ENCODE measurements around the gene GPR173. TPM values are rescaled to one million over a fixed set of nuclear protein-coding genes. Genes with fewer than 3 reads are reported as not detected.

The GPR173 gene
- total and polyA plus RNA-seq, 9 donors = 4.4 to 11.3 (median 8.9) TPM

- Histone ChIP-seq H3K9me3 (replicated peaks; ENCODE audit: control insufficient read depth, low read depth, low read length) (no peaks in the 10 kb centered on the region), H3K27ac (ENCODE audit: low read length) (peak overlapping the region; percentile 57), H3K4me3 (ENCODE audit: low read length) (no peak overlapping the region), H3K4me1 (ENCODE audit: control insufficient read depth, insufficient read depth, low read length) (peaks cover 6% of the 10 kb centered on the region), H3K27me3 (ENCODE audit: control insufficient read depth, insufficient read depth, low read length) (peaks cover 20% of the 10 kb centered on the region), H3K36me3 (ENCODE audit: control insufficient read depth, insufficient read depth, low read length) (peaks cover 6% of the 10 kb centered on the region)
- DNase-seq = no peak
- WGBS (ENCODE audit: insufficient coverage) = 45% methylated on average over 1 of the region's 2 CpGs
Observed at GRCh38 chrX:53115550-53115874, 66.9 kb downstream of the GPR173 start.

DNA sequence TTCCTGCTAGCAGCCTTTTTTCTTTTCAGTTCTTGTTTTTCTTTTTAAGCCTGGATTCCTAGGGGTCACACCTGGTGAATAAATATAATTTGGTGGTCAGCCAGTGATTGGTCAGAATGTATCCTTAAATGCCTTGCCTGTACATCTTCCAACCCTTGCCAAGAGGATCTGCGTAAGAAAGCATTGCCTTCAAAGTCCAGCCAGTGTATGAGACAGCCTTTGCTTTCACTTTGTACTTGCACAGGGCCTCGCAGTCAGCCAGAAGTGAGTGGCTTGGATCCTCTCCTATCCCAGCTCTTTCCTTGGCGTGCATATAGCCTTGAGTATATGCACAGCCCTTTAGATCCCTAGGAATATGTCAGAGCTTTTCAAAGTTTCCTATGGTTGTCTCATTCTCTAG is 67.5 kb downstream of the GPR173 start:
- 45% methylated on average over 2 of the region's 3 CpGs for WGBS (ENCODE audit: insufficient coverage)
- H3K36me3 ChIP-seq (ENCODE audit: control insufficient read depth, insufficient read depth, low read length) = peaks cover 6% of the 10 kb centered on the region
- no peaks in the 10 kb centered on the region for H3K9me3 ChIP-seq (replicated peaks; ENCODE audit: control insufficient read depth, low read depth, low read length)
- H3K27ac ChIP-seq (ENCODE audit: low read length) = peak overlapping the region; percentile 57
- no peak overlapping the region for H3K4me3 ChIP-seq (ENCODE audit: low read length)
- peaks cover 25% of the 10 kb centered on the region for H3K27me3 ChIP-seq (ENCODE audit: control insufficient read depth, insufficient read depth, low read length)
- peak; percentile 87 for DNase-seq
- peaks cover 6% of the 10 kb centered on the region for H3K4me1 ChIP-seq (ENCODE audit: control insufficient read depth, insufficient read depth, low read length)

GRCh38 chrX:53122013-53122412 is 73.4 kb downstream of the GPR173 start:
- no peaks in the 10 kb centered on the region for H3K4me1 ChIP-seq (ENCODE audit: control insufficient read depth, insufficient read depth, low read length)
- H3K27ac ChIP-seq (ENCODE audit: low read length) = no peak overlapping the region
- peaks cover 7% of the 10 kb centered on the region for H3K9me3 ChIP-seq (replicated peaks; ENCODE audit: control insufficient read depth, low read depth, low read length)
- no peaks in the 10 kb centered on the region for H3K36me3 ChIP-seq (ENCODE audit: control insufficient read depth, insufficient read depth, low read length)
- H3K27me3 ChIP-seq (ENCODE audit: control insufficient read depth, insufficient read depth, low read length) = peaks cover 15% of the 10 kb centered on the region
- WGBS (ENCODE audit: insufficient coverage) = no CpG with 5 or more reads among the region's 1 CpG
- H3K4me3 ChIP-seq (ENCODE audit: low read length) = no peak overlapping the region
- peak; percentile 31 for DNase-seq

GRCh38 chrX:53125506-53125905 is 76.9 kb downstream of the GPR173 start:
- no peak overlapping the region for H3K4me3 ChIP-seq (ENCODE audit: low read length)
- no peaks in the 10 kb centered on the region for H3K4me1 ChIP-seq (ENCODE audit: control insufficient read depth, insufficient read depth, low read length)
- H3K9me3 ChIP-seq (replicated peaks; ENCODE audit: control insufficient read depth, low read depth, low read length) = peaks cover 7% of the 10 kb centered on the region
- H3K27me3 ChIP-seq (ENCODE audit: control insufficient read depth, insufficient read depth, low read length) = peaks cover 16% of the 10 kb centered on the region
- DNase-seq = no peak
- H3K27ac ChIP-seq (ENCODE audit: low read length) = no peak overlapping the region
- H3K36me3 ChIP-seq (ENCODE audit: control insufficient read depth, insufficient read depth, low read length) = no peaks in the 10 kb centered on the region

DNA sequence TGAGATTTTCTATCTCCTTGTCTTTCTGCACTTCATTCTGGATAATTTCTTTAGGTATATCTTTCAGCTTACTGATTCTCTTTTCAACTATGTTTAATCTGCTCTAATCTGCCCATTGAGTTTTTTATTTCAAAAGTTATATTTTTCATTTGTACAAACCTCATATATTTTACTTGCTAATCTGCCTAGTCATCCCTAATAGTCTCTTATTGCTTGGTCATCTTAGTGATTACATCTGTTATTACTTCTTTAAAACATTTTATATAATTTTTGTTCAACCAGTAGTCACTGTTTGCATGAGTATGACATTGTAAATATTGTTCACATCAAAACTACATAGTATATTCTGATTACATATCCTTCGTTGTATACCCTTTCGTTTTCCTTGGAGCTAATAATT is 77.8 kb downstream of the GPR173 start:
- DNase-seq = no peak
- no peak overlapping the region for H3K27ac ChIP-seq (ENCODE audit: low read length)
- peaks cover 13% of the 10 kb centered on the region for H3K27me3 ChIP-seq (ENCODE audit: control insufficient read depth, insufficient read depth, low read length)
- no peaks in the 10 kb centered on the region for H3K4me1 ChIP-seq (ENCODE audit: control insufficient read depth, insufficient read depth, low read length)
- H3K9me3 ChIP-seq (replicated peaks; ENCODE audit: control insufficient read depth, low read depth, low read length) = peaks cover 7% of the 10 kb centered on the region
- no peaks in the 10 kb centered on the region for H3K36me3 ChIP-seq (ENCODE audit: control insufficient read depth, insufficient read depth, low read length)
- no peak overlapping the region for H3K4me3 ChIP-seq (ENCODE audit: low read length)
- WGBS (ENCODE audit: insufficient coverage) = no CpG with 5 or more reads among the region's 2 CpGs

DNA sequence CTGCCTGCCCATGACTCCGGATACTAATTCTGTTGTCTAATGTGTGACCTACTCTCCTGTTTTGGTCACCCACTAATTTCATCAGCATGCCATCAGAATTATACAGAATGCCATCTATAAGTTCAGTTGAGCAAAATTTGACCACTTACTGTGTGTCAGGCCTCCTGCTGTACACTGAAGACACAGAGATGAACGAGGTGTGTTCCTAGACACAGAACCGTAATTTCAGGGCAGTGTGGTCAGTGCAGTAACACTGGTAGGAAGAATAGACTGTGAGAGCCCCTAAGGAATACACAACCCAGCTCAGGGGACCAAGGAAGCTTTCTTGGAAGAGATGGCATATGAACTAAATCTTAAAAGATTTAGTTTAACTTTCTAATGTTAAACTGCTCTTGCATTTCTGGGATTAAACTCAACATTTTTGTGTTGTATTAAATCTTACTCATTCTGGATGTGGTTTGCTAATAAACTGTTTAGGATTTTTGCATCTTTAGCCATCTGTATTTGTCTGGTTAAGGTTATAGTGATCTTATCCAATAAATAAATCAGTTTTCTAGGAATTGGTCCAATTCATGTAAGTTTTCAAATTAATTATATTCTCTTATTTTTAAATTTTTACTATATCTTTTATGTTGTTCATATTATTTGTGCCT is 79.6 kb downstream of the GPR173 start:
- no peak overlapping the region for H3K27ac ChIP-seq (ENCODE audit: low read length)
- WGBS (ENCODE audit: insufficient coverage) = 40% methylated on average over 3 of the region's 3 CpGs
- no peak for DNase-seq

More for the DNA sequence above, 79.6 kb downstream of the GPR173 start:
- Histone ChIP-seq H3K4me1 (ENCODE audit: control insufficient read depth, insufficient read depth, low read length) (no peaks in the 10 kb centered on the region), H3K9me3 (replicated peaks; ENCODE audit: control insufficient read depth, low read depth, low read length) (peaks cover 7% of the 10 kb centered on the region), H3K4me3 (ENCODE audit: low read length) (no peak overlapping the region), H3K27me3 (ENCODE audit: control insufficient read depth, insufficient read depth, low read length) (peaks cover 22% of the 10 kb centered on the region), H3K36me3 (ENCODE audit: control insufficient read depth, insufficient read depth, low read length) (no peaks in the 10 kb centered on the region)

Other genes starting within 250 kb of the GPR173 start
- not detected for gene XAGE5, start 237.5 kb upstream of the GPR173 start, total RNA-seq
- gene XAGE5, start 237.5 kb upstream of the GPR173 start, polyA plus RNA-seq (ENCODE audit: insufficient read depth in 1 of 8, insufficient read length in 8 of 8, low replicate concordance in 1 of 8) = not detected
- 0.18 TPM for gene XAGE3, start 180.7 kb upstream of the GPR173 start, total RNA-seq
- gene XAGE3, start 180.7 kb upstream of the GPR173 start, polyA plus RNA-seq (ENCODE audit: insufficient read depth in 1 of 8, insufficient read length in 8 of 8, low replicate concordance in 1 of 8) = under 1 TPM in 1 of 8 donors, not detected in 7; 0.56 TPM
- gene FAM156B, start 151.5 kb upstream of the GPR173 start, total RNA-seq = 20.8 TPM
- 10 to 100 TPM; 15.0 to 25.9 (median 21.1) TPM for gene FAM156B, start 151.5 kb upstream of the GPR173 start, polyA plus RNA-seq (ENCODE audit: insufficient read depth in 1 of 8, insufficient read length in 8 of 8, low replicate concordance in 1 of 8)
- 22.3 TPM for gene FAM156A, start 90.3 kb upstream of the GPR173 start, total RNA-seq
- gene FAM156A, start 90.3 kb upstream of the GPR173 start, polyA plus RNA-seq (ENCODE audit: insufficient read depth in 1 of 8, insufficient read length in 8 of 8, low replicate concordance in 1 of 8) = 10 to 100 TPM; 19.3 to 34.2 (median 27.3) TPM
- gene TSPYL2, start 33.6 kb downstream of the GPR173 start, total RNA-seq = 9.5 TPM
- 10 to 100 TPM; 13.2 to 16.5 (median 13.9) TPM for gene TSPYL2, start 33.6 kb downstream of the GPR173 start, polyA plus RNA-seq (ENCODE audit: insufficient read depth in 1 of 8, insufficient read length in 8 of 8, low replicate concordance in 1 of 8)
- gene KANTR, start 45.4 kb downstream of the GPR173 start, total RNA-seq = 11.0 TPM
- gene KANTR, start 45.4 kb downstream of the GPR173 start, polyA plus RNA-seq (ENCODE audit: insufficient read depth in 1 of 8, insufficient read length in 8 of 8, low replicate concordance in 1 of 8) = 10 to 100 TPM in 2 of 8 donors, 1 to 10 TPM in 6; 4.3 to 18.2 (median 7.8) TPM
- 48.2 TPM for gene KDM5C, start 176.4 kb downstream of the GPR173 start, total RNA-seq
- 10 to 100 TPM; 27.3 to 46.7 (median 36.6) TPM for gene KDM5C, start 176.4 kb downstream of the GPR173 start, polyA plus RNA-seq (ENCODE audit: insufficient read depth in 1 of 8, insufficient read length in 8 of 8, low replicate concordance in 1 of 8)
- gene IQSEC2, start 232.8 kb downstream of the GPR173 start, total RNA-seq = 11.3 TPM
- gene IQSEC2, start 232.8 kb downstream of the GPR173 start, polyA plus RNA-seq (ENCODE audit: insufficient read depth in 1 of 8, insufficient read length in 8 of 8, low replicate concordance in 1 of 8) = 10 to 100 TPM in 7 of 8 donors, 1 to 10 TPM in 1; 8.7 to 19.9 (median 16.0) TPM

Measured in muscle of leg (tissue), 11 donors.